Measurements from ENCODE around the gene RIN3.

GRCh38 chr14:92734618-92735017 is 221.0 kb downstream of the RIN3 start:
- TF ChIP-seq CTCF (conservative IDR thresholded peaks at IDR 0.05; ENCODE audit: low read depth, low read length), result no peak
- TF ChIP-seq CEBPB (IDR thresholded peaks at IDR 0.05; ENCODE audit: low read depth, low read length), result no peak
- no peak for TF ChIP-seq MAFK (IDR thresholded peaks at IDR 0.05; ENCODE audit: low read depth, low read length)
